ENCODE data around the gene ADCY9.

The ADCY9 gene

GRCh38 chr16:4060009-4060408, 56.2 kb downstream of the ADCY9 start:
- TF ChIP-seq FOXP2 (optimal IDR thresholded peaks at IDR 0.05; ENCODE audit: borderline replicate concordance, extremely low read depth, extremely low read length, insufficient read depth) (peak; percentile 82), SIN3A (IDR thresholded peaks at IDR 0.05; ENCODE audit: borderline replicate concordance, insufficient read depth, low read length) (no peak), POLR2AphosphoS5 (IDR thresholded peaks at IDR 0.05; ENCODE audit: low read depth, low read length) (no peak), TAF1 (IDR thresholded peaks at IDR 0.05; ENCODE audit: borderline replicate concordance, insufficient read depth, low read length) (no peak)
- TF ChIP-seq, protein P1, sequence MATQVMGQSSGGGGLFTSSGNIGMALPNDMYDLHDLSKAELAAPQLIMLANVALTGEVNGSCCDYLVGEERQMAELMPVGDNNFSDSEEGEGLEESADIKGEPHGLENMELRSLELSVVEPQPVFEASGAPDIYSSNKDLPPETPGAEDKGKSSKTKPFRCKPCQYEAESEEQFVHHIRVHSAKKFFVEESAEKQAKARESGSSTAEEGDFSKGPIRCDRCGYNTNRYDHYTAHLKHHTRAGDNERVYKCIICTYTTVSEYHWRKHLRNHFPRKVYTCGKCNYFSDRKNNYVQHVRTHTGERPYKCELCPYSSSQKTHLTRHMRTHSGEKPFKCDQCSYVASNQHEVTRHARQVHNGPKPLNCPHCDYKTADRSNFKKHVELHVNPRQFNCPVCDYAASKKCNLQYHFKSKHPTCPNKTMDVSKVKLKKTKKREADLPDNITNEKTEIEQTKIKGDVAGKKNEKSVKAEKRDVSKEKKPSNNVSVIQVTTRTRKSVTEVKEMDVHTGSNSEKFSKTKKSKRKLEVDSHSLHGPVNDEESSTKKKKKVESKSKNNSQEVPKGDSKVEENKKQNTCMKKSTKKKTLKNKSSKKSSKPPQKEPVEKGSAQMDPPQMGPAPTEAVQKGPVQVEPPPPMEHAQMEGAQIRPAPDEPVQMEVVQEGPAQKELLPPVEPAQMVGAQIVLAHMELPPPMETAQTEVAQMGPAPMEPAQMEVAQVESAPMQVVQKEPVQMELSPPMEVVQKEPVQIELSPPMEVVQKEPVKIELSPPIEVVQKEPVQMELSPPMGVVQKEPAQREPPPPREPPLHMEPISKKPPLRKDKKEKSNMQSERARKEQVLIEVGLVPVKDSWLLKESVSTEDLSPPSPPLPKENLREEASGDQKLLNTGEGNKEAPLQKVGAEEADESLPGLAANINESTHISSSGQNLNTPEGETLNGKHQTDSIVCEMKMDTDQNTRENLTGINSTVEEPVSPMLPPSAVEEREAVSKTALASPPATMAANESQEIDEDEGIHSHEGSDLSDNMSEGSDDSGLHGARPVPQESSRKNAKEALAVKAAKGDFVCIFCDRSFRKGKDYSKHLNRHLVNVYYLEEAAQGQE (IDR thresholded peaks at IDR 0.05; ENCODE audit: insufficient read depth in 1 of 2, low read depth in 2 of 2, low read length in 2 of 2), result no peak

GRCh38 chr16:4058386-4058785, 57.9 kb downstream of the ADCY9 start:
- TF ChIP-seq TAF1 (IDR thresholded peaks at IDR 0.05; ENCODE audit: borderline replicate concordance, insufficient read depth, low read length) (no peak), SIN3A (IDR thresholded peaks at IDR 0.05; ENCODE audit: borderline replicate concordance, insufficient read depth, low read length) (no peak), FOXP2 (optimal IDR thresholded peaks at IDR 0.05; ENCODE audit: borderline replicate concordance, extremely low read depth, extremely low read length, insufficient read depth) (no peak), POLR2AphosphoS5 (IDR thresholded peaks at IDR 0.05; ENCODE audit: low read depth, low read length) (no peak)
- TF ChIP-seq, protein P1 (IDR thresholded peaks at IDR 0.05; ENCODE audit: insufficient read depth in 1 of 2, low read depth in 2 of 2, low read length in 2 of 2), result no peak

GRCh38 chr16:4057439-4057877, 58.8 kb downstream of the ADCY9 start:
- TF ChIP-seq POLR2AphosphoS5 (IDR thresholded peaks at IDR 0.05; ENCODE audit: low read depth, low read length), result no peak
- TF ChIP-seq FOXP2 (optimal IDR thresholded peaks at IDR 0.05; ENCODE audit: borderline replicate concordance, extremely low read depth, extremely low read length, insufficient read depth), result no peak
- no peak for TF ChIP-seq TAF1 (IDR thresholded peaks at IDR 0.05; ENCODE audit: borderline replicate concordance, insufficient read depth, low read length)
- TF ChIP-seq SIN3A (IDR thresholded peaks at IDR 0.05; ENCODE audit: borderline replicate concordance, insufficient read depth, low read length), result no peak
- TF ChIP-seq, protein P1 (IDR thresholded peaks at IDR 0.05; ENCODE audit: insufficient read depth in 1 of 2, low read depth in 2 of 2, low read length in 2 of 2), result no peak

DNA sequence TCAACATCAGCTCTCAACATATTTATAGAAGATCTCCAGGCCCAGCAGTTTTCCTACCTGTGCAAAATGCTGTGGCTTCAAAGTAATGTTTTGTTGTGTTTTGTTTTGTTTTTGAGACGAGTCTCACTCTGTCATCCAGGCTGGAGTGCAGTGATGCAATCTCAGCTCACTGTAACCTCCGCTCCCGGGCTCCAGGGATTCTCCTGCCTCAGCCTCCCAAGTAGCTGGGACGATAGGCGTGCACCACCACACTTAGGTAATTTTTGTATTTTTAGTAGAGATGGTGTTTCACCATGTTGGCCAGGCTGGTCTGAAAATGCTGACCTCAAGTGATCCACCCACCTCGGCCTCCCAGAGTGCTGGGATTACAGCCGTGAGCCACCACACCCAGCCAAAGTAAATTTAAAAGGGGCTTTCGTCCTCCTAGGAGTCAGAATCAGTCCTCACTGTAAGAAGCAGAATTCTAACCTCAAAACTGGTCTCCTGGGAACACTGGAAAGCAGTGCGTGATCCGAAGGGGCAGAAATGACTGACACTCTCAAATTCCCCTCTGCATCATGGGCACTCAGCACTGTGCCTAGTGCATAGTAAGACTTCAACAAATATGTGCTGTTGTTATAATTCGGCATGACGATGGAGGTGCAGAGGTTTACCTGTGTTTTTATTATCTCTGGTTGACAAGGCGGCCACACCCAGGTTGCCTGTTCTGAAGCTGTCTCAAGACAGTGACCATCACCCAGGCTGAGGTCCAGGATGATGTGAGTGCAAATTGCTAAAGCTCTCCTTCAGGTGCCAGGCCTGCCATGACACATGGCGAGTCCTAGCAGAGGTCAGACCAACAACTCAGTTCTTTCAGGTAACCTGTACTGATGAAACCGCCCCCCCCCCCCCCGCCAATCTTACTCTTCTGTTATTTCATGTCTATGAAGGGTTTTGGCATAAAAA, 59.8 kb downstream of the ADCY9 start:
- no peak for TF ChIP-seq POLR2AphosphoS5 (IDR thresholded peaks at IDR 0.05; ENCODE audit: low read depth, low read length)
- TF ChIP-seq, protein P1 (IDR thresholded peaks at IDR 0.05; ENCODE audit: insufficient read depth in 1 of 2, low read depth in 2 of 2, low read length in 2 of 2), result no peak
- no peak for TF ChIP-seq SIN3A (IDR thresholded peaks at IDR 0.05; ENCODE audit: borderline replicate concordance, insufficient read depth, low read length)
- TF ChIP-seq TAF1 (IDR thresholded peaks at IDR 0.05; ENCODE audit: borderline replicate concordance, insufficient read depth, low read length), result no peak
- TF ChIP-seq FOXP2 (optimal IDR thresholded peaks at IDR 0.05; ENCODE audit: borderline replicate concordance, extremely low read depth, extremely low read length, insufficient read depth), result no peak
